GM10266 (cell line): ENCODE measurements around the gene OR8U1.

Source experiments
- DNase-seq: peaks from one replicate; pipeline ENCODE4 v3.0.0; 2012; ENCODE audit errors: extremely low spot score
- TF ChIP-seq, protein P1 (sequence below): IDR thresholded peaks from 2 replicates; pipeline ENCODE4 v1.5.1; 2012; ENCODE audit warnings: mild to moderate bottlenecking, low read depth; ENCODE audit not compliant: control insufficient read depth, insufficient read depth; ENCODE audit errors: missing control alignments

Gene OR8U1

GRCh38 chr11:56375324-56375723 lies at the start of gene OR8U1:
OR8U1 (plus strand) TSS chr11:56375624; CDS start chr11:56375624, 0 bp downstream.
- TF ChIP-seq, protein P1, sequence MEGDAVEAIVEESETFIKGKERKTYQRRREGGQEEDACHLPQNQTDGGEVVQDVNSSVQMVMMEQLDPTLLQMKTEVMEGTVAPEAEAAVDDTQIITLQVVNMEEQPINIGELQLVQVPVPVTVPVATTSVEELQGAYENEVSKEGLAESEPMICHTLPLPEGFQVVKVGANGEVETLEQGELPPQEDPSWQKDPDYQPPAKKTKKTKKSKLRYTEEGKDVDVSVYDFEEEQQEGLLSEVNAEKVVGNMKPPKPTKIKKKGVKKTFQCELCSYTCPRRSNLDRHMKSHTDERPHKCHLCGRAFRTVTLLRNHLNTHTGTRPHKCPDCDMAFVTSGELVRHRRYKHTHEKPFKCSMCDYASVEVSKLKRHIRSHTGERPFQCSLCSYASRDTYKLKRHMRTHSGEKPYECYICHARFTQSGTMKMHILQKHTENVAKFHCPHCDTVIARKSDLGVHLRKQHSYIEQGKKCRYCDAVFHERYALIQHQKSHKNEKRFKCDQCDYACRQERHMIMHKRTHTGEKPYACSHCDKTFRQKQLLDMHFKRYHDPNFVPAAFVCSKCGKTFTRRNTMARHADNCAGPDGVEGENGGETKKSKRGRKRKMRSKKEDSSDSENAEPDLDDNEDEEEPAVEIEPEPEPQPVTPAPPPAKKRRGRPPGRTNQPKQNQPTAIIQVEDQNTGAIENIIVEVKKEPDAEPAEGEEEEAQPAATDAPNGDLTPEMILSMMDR, result no peak
- DNase-seq, result no peak

- TF ChIP-seq, protein P1, result no peak
- DNase-seq, result no peak
Measured at GRCh38 chr11:56331861-56332491, 43.4 kb upstream of the OR8U1 start.

DNA sequence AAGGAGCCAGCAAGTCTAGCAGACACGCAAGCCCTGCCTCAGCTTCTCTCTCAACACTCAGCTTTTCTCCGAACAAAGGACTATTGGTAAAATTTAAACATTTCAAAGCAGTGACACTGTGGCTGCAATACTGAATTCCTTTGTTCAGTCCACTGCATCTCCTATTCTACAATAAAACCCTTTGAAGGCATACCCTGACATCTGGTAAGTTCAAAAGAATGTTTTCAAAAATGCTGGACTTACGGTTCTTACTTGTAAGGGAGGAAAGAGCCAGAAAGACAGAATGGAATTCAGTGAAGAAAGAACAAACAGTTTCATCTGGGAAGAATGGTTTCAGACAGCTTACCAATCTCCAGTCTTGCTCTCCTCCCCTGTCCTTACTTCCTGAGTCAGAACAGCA lies 42.3 kb upstream of the OR8U1 start:
- no peak for DNase-seq
- TF ChIP-seq, protein P1, result no peak

GRCh38 chr11:56340289-56340688 lies 35.1 kb upstream of the OR8U1 start:
- DNase-seq, result no peak
- TF ChIP-seq, protein P1, result no peak

- TF ChIP-seq, protein P1, result no peak
Measured at GRCh38 chr11:56345739-56346138, 29.7 kb upstream of the OR8U1 start, which contains the start of gene OR8K1. OR8K1 (plus strand) TSS chr11:56346039; CDS start chr11:56346039, 0 bp downstream.

DNA sequence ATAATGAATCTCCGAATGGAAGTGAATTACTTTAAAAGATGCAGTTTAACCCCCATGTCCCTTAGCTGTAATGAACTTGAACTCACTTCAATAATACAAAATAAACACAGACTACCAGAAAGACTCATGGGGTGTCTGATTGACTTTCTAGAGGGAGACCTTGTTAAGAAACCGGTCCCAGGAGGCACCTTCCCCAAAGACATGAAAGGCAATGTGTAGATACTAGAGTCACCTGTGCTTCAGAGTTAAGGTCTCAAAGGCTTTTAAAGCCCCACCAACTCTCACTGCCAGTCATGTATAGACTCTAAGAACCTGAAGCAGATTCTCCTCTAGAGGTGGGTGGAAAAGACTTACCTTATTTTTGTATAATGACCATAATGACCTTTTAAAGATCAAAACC lies 21.4 kb upstream of the OR8U1 start, which contains the start of gene OR8J1:
TSS of gene OR8J1 (plus strand) at position 301 of the 400 bp plus-strand sequence. CDS start 5,956 bp downstream, outside the sequence.
- TF ChIP-seq, protein P1, result no peak

More at GRCh38 chr11:56345739-56346138, 29.7 kb upstream of the OR8U1 start, which contains the start of gene OR8K1:
- no peak for DNase-seq

GRCh38 chr11:56380120-56380519 lies 4.7 kb downstream of the OR8U1 start:
- no peak for DNase-seq
- TF ChIP-seq, protein P1, result no peak

More for the DNA sequence above, 21.4 kb upstream of the OR8U1 start, which contains the start of gene OR8J1:
- no peak for DNase-seq
